ENCODE measurements around the gene SNCB.
A peak's percentile ranks its signal among the peaks of the same experiment; 100 is the strongest.
"Not testable (repeated sequence)": the region's sequence is repeated elsewhere in the genome, so short reads cannot be mapped to it uniquely, and the experiment has no call there.

SNCB gene

DNA sequence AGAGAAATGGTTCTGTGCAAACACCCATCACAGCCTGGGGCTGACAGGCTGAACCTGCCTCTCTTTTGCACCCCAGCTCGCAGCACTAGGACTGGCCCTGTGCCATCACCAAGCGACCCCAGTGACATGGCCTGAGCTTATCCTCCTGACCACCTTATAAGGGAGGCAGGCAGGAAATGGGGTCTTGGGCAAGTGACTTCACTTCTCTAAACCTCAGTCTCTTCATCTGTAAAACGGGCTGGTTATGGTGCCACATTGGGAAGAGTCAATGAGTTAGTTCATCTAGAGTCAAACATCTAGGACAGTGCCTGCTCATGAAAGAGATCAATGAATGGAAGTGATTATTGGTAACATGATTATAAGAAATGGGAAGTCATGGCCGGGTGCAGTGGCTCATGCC, 6.2 kb downstream of the SNCB start:
- DNase-seq (ENCODE audit: low read depth) = no peak

DNA sequence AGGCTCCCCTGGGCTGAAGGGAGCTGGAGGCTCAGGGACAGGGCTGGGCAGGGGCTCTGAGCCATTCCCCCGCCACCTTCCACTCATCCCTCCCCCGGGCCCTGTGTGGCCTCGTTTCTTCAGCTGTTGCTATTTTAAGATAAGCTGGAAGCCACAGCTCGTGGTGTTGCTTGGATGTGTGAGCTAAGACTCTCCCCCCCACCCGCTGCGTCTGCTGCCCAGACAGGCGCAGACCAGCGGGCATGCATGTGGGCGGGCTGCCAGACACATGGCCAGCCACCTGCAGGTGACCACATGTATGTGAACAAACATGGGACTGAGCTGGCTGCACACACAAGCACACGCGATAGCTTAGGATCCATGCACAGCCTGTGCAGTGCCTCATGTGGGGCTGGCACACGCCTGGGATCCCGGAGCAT, 8.7 kb downstream of the SNCB start:
- no peak for DNase-seq (ENCODE audit: low read depth)

DNA sequence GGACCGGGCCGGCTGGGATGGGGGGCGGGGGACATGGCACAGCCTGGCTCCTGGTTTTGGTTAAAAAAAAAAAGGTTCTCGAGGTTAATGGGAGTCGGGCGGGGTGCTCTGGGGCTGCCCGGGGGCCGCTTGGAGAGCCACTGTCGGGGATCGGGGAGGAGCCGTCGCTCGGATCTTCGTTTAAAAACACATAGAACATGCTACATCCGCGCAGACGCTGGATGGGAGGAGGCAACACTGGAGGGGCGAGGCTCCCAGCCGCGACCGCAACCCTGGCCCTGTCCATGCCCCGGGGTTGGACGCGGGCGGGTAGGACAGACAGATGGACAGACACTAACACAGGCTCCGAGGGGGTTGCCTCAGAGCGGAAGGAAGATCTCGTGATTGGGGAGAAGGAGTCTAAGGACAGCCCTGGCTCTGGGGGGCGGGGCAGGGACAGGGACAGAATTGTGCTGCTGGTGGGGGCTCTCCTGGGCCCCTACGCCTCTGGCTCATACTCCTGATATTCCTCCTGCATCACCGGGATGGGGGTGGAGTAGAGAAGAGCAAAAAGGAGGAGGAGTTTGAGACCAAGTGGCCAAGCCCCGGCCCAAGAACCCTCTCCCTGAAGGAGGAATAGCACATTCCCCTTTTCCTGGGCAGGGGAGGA, 9.9 kb downstream of the SNCB start:
- DNase-seq (ENCODE audit: low read depth) = no peak

DNA sequence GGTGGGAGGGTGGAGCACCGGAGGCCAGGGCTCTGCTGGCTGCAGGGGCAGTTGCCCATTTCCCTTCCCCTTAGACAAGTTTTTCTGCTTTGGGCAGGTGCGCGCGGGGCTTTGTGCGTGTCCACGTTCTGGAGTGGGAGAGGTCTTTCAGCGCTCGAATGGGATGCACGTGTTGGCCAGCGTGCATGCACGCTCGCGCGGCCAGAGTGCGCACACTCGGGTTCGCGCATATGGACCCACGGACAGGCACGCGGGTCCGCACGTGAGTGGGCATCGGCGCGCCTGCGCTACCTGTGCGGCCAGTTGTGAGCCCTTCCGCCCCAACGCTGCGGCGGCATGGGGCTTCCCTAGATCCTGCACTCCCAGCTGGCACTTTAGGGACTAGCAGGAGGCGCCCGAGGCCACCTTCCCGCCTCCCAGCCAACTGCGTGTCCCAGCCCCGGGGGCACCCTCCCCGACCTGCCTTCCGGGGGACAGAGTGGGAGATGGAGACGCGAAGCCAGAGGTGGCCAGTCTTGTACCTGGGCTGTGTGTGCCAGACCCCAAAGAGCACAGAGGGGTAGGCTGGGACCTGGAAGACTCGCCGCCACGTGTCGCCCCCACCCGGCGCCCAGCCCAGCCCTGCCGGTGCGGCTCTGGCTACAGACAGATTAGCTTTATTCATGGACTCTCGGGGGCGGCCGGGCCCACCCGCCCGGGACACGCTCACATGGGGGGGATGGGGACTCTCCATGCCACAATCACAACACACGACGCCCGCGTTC, 10.6 kb downstream of the SNCB start:
- DNase-seq (ENCODE audit: low read depth) = no peak

DNA sequence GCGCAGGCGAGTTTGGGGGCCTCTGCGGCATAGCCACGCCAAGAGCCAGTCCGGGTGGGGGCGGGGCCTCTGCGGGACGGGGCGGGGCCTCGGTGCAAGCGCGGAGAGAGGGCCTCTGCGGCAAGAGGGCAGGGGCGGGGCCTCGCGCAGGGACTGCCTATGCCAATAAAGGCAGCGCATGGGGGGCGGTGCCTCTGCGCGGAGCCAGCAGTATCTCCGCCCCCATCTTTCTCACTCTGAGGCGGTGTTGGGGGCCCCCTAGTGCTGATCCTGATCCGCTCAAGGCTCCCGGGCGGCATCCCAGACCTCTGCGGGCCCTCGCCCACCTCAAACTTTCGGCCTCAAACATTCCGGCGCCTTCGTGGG, 11.1 kb downstream of the SNCB start:
- DNase-seq (ENCODE audit: low read depth) = peak; percentile 41

DNA sequence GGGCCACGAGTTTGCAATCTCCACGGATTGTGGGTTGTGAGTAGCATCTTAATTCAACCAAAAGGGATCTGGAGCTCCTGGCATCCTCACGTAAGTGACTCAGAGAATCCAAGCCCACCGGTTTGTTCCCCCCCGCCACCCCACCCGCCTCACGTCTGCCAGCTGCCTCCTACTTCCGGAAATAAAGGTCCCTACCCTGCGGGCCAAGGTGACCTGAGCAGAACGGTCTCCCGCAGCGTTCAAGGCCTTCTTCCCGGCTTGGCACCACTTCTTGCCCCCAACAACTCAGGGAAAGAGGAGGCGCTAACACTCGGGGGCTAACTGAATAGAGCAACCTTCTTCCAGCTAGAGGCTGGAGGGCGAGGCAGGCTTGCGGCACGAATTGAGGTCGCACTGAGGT, 11.6 kb downstream of the SNCB start:
- DNase-seq (ENCODE audit: low read depth) = no peak

DNA sequence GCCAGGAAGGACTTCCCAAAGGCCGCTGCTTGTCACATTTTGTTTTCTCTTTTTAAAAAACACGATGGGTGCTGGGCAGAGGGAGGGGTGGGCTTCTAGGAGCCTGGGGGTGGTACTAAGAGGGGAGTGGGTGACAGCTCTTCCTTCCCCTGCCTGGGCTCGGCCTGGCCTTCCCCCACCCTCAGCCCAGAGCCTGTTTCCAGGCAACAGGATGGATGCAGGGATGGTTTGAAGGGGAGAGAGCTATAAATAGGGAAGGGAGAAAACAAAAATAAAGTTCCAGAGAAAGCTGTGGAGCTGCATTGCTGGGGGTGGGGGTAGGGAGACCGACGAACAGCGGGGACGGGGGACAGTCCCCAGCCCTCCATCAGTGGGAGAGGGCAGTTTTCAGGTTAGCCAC, 13.8 kb downstream of the SNCB start:
- no peak for DNase-seq (ENCODE audit: low read depth)

DNA sequence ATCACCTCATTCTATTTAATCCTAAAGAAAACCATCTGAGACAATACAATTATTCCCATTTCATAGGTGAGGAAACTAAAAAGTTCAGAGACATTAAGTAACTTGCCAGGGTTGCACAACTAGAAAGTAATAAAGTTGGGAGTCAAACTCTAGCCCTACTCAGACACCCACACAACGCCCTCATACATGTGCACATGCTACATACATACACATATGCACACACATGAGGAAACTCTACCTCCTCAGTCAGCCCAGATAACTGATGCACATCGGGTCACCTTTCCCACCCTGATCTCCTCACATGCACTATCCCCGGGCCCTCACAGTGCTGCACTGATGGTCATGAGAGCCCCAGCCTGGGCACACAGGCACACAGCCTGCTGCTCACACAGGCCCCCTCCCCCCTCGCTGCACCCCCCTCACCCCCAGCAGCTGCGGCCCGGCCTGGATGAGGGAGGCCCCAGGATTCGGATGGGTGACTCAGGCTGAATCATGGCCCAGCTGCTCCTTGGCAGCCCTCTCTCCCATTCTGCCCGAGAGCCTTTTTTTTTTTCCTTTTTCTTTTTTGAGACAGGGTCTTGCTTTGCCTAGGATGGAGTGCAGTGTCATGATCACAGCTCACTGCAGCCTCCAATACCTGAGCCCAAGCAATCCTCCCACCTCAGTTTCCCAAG, 15.4 kb downstream of the SNCB start:
- no peak for DNase-seq (ENCODE audit: low read depth)

DNA sequence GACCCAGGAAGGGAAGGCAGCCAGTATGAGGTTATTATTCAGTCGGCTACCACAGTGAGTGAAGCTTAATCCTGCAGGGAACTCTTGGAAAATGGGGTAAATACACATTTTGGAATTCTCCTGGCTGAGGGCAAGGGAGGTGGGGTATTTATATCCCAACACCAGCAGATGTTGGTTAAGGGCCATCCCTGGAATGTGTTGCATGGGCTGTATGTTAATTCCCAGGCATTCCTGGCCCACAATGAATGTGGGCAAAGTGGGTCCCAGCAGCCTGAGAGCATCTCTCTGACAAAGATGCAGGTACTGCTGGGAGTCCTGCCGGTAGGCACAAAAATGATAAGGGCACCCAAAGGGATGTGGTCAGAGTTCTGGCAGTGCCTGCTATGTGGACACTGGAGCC, 17.5 kb downstream of the SNCB start:
- DNase-seq (ENCODE audit: low read depth) = no peak

DNA sequence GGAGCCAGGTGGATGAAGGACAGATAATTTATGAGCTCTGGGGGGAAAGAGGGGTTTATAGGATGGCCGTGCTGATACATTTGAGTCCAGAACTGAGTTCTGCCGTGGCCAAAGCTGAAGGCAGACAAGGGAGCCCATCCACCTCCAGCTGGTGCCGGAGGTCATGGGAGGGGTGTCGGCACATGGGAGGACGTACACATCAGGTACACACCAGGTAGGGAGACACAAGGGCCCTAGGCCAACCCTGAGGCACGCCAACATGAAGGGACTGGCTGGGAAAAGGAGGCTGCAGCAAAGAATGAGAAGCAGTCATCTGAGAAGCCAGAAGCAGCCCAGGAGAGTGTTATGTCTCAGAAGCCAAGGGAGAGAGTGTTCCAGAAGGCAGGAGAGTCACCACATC, 18.3 kb downstream of the SNCB start:
- DNase-seq (ENCODE audit: low read depth) = no peak

DNA sequence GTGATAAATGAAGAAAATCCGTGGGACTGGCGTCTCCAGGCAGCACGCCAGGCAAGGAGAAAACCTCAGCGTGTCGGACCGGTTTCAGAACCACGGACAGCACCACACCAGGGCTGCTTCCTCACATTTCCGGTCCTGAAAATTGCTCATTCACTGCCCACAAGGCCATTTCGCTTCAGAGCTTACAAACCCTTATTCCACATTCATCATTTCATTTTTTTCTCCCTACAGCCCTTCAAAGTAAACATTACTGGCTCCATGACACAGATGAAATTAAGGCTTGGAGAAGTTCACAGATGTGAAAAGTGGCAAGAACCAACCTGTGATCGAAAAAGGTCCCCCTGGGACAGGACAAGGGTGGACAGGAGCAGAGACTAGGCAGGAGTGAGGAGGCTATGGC, 18.9 kb downstream of the SNCB start:
- peak; percentile 26 for DNase-seq (ENCODE audit: low read depth)

DNA sequence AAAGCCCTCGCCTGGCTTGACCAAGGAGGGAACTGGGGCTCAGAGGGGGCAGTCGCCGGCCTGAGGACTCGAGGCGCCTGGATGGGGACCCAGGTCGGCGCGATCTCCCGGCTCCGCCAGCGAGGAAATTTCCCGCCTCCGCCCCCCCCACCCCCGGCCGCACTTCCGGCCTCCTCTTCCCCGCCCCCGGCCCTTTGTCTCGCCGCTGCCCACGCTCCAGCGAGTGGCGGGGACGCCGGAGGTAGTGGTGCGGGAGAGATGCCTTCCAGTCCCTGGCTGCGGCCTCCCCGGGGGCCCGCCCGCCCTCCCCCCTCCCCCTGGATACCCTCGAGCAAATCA, 19.9 kb downstream of the SNCB start:
- no peak for DNase-seq (ENCODE audit: low read depth)

DNA sequence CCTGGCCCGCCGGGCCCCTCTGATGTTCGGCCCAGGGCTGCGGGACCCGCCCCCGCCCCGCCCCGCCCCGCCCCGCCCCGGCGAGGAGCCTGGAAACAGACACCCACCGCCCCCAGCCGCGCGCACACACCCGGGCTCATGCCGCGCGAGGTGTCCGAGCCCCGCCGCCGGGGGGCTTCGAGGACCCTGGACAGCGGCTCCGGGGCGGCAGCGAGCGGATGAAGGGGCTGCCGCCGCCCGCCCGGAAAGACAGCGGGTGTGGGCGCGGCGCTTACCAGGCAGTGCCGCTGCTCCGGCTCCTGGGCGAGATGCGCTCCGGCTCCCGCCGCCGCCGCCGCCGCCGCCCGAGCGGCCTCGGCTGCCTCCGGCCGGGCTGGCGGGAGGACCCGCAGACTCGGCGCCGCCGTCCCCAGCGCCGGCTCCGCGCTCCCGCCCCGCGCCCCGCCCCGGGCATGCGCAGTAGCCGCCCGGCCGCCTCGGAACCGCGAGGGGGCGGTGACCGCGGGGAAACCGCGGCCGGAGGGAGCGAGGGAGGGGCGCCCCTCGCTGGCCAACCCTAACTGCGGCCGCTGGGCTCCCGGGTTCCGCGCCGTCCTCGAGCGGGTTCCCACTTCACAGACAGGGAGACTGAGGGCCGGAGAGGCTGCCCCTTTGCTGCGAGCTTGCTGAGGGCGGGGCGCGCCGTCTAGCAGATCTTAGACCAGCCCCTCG, 20.5 kb downstream of the SNCB start, which contains the start of gene GPRIN1:
Gene GPRIN1 (minus strand): TSS at position 433 of the 711 bp plus-strand sequence. CDS start 10,322 bp downstream, outside the sequence.
- DNase-seq (ENCODE audit: low read depth) = peak; percentile 41

DNA sequence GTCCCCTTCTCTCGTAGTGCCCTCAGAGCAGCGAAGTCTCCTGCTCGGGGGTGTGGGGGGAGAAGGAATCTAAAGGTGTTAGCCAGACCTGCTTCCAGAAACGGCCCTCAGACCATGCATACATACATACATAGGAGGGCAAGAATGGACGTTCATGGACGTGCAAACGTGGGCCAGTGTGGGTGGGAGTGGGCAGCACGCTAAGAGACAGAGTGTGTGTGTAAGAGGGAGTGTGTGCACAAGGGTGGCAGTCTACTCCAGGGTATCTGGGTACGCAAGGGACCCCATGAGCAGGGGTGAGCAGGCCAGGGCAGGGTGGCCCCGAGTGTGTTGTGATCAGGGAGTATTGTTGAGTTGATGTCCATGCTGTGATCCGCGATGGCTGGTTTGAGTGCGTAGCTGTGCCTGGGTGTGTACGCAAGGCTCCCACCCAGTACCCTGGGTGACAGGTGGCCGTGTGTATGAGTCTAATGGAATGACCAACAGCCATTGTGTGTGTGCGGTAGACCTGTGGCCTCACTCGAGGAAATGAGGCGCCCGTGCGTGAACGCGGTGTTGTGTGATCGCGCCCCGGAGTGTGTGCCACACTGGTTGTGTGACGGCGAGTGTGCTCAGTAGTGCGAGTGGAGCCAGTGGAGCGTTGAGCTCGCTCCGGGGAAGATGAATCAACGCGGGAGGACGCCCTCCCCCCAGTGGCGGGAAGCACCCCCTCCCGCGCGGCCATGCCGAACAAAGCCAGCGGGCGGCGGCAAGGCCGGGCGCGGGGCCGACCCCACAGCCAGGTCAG, 21.2 kb downstream of the SNCB start:
- no peak for DNase-seq (ENCODE audit: low read depth)

DNA sequence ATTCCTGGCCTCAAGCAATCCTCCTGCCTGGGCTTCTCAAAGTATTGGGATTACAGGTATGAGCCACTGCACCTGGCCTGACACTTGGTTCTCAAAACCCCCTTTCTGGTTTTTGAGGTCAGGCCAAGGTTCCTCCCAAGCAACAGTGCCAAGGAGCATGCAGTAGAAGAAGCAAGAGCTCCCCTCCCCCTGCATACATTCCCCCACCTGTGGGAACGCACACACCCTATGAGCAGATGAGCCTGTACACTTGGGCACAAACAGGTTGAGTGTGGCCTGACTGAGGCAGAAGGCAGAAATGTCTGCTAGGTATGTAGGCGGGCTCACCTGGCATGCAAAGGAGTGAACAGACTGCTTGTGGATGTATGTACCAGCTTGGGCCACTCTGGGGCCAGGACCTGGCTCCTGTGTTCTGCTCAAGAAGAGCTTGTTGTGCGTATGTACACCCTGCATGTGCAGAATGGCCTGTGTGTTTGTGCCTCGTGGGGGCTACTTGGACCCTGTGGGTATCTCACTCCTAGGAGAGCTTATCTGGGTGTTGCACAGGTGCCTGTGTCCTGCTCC, 22.1 kb downstream of the SNCB start:
- DNase-seq (ENCODE audit: low read depth) = no peak

DNA sequence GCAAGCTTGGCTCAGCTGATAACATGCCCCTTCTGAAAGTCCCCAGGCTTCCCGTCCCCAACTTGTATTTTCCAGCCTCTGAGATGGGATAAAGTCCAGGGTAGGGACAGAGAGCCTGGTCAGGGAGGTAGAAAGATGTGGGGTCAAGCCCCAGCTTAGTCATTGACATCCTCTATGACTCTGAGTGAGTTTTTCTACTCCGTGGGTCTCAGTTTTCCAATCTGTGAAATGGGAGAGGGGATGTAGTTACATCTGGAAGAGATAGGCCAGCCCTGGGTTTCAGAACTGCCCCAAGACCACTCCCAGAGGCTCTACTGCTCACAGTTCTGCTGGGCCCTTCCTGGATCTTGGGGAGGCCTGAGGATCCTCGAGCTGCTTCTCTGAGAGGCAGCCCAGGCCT, 23.5 kb downstream of the SNCB start:
- DNase-seq (ENCODE audit: low read depth) = no peak

DNA sequence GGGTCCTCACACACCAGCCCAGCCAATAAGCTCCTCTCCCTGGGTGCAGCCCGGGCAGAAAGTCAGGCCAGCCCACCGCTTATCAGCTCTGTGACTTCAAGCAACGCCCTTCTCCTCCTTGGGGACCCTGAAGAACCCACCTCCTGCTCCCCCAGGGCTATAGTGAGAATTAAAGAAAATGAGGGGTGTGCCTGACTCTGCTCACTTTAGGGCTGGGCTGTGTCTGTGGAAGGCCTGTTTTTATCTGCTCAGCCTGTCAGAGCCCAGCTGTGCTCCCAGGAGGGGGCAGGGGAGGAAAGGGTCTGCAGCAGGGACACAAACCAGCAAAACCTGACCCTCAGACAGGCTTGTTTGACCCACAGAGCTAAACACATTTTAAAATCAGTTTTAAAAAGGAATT, 24.3 kb downstream of the SNCB start:
- no peak for DNase-seq (ENCODE audit: low read depth)

DNA sequence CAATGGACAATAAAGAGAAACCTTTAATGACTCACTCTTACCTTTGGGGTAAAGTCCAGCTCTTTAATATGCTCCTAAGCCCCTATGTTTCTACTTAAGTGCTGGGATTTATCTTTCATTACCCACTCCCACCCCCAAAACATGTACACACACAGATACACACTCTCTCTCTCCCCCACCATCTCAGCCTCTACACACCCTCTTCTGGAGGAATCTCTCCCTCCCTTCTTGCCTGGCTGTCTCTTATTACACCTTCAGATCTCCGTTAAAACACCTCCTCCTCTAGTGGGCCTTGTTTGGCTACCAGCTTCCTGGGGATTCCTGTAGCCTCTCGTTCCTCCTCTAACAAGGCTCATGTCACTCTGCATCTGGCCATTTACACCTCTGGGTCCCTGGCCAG, 27.2 kb downstream of the SNCB start:
- no peak for DNase-seq (ENCODE audit: low read depth)

DNA sequence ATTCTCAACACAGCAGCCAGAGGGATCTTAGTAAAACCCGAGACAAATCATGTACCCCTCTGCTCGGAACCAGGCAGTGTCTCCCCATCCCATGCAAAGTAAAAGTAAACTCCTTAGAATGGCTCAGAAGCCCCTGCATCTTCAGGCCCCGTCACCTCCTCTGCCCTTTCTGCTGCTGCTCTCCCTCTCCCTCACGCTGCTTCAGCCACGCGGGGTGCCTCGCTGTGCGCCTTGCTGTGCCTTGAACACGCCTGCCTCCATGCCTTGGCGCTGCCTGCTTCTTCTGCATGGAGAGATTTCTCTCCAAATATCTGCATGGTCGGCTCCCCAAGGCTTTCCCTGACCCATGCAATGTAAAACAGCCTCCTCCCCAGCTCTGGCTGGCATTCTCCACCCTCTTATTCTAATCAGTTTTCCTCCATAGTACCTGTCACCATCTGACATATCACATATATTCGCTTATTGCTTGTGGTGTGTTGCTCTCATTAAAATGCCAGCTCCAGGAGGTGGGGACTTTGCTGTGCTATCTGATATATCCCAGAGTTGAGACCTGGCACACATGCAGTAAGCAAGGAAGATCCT, 28.3 kb downstream of the SNCB start:
- DNase-seq (ENCODE audit: low read depth) = no peak

DNA sequence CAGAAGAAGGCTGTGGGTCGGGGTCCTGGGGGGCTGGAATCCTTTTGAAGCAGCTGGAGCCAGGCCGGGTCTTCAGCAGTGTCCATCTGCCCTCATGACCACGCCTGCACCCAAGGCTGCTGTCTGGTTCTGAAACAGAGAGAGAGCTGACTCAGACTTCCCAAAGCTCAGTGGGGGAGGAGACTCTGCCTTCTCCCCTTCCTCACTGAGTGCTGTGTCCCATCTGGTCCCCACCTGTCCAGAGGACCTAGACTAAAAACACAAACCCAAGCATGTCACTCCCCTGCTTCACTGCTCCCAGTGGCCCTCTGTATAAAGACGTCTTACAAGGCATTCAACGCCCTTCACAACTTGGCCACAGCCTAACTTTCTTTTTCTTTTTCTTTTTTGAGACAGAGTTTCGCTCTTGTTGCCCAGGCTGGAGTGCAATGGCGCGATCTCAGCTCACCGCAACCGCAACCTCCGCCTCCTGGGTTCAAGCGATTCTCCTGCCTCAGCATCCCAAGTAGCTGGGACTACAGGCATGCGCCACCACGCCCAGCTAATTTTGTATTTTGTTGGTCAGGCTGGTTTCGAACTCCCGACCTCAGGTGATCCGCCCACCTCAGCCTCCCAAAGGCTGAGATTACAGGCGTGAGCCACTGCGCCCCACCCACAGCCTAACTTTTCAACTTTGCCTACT, 30.4 kb downstream of the SNCB start:
- DNase-seq (ENCODE audit: low read depth) = not testable (repeated sequence)
